ENCODE measurements around the gene UBALD2. TPM values are rescaled to one million over a fixed set of nuclear protein-coding genes. Genes with fewer than 3 reads are reported as not detected.
"Not testable (repeated sequence)": the region's sequence is repeated elsewhere in the genome, so short reads cannot be mapped to it uniquely, and the experiment has no call there.

The UBALD2 gene
- polyA plus RNA-seq (ENCODE audit: insufficient read length) = 27.3 TPM

DNA sequence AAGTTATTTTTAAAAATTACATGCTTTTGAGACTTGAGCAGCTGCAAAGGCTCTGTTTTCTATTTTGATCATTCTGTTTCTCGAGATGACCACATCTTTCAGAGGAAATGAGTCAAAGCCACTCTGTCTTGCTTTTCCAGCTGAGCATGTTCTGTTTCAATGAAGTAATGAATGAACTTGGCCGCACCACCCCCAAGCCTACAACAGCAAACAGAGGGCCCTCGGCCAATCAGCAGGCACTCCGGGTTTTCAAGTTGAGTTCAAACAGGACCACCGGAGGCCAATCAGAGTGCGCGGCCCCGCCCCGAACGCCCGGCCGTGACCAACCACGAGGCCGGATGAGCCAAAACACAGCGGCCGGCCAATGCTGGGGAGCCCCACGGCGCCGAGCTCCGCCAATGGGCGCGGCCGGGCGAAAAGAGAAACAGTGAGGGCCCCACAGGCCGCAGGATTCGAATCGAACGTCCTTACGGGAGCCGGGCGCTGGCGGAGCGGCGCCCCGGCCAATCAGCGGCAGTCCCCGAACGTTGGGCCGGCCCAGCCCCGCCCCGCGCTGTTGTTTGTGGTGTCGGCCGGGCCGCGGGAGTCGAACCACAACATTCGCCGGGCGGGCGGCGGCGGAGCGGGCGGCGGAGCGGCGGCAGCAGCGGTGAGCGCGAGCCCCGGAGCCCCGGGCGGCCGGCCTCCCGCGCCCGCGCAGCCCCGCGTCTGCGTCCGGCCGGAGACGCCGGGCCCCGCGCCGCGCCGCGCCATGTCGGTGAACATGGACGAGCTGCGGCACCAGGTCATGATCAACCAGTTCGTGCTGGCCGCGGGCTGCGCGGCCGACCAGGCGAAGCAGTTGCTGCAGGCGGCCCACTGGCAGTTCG is at the start of gene UBALD2:
TSS of gene UBALD2 (plus strand) at position 594 of the 869 bp plus-strand sequence. CDS start at position 752, 158 bp downstream.
- DNase-seq = peak; percentile 99

DNA sequence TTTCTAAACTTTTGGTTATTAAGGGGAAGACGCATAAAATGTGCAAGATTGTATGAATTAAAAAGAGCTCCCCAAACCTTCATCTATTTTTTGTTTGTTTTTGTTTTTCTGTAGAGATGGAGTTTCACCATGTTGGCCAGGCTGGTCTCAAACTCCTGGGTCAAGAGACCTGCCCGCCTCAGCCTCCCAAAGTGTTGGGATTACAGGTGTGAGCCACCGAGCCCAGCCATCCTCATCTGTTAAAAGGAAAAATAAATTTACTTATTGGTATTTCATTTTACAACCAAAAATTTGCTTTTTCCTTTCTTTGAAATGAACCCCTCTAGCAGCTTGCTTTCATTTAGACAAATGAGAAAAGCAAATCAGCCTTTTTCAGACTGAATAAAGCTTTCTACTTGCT is 48.1 kb upstream of the UBALD2 start:
- DNase-seq = no peak

DNA sequence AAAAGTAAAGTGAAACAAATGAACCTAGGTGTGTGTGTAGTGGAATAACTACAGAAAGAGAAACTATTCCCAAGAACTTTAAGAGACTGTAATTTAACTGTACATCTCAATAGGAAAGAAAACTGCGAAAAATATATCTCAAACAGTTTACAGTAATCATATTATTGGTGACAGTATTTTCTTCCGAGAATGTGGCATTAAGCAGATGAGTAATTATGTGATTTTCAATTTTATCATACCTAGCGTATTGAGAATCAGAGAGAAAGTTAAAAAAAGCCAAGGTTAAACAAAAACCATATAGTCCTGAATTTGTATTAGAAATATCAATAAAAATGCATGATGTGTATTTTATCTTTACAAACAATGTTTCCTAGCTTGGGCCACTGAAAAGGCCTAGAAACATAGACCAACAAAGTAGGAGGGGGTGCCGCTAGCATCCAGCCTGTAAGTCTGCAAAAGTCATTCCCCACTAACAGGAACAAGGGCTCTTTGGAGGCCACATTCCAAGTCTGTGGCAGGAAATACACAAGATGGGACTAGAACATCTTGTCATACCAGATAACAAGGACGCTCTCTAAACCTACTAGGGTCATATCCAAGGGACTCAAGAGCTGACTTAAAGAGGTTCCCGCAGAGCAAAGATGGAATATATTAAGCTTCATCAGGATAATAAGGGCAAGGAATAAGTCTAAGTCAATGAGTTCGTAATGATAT is 45.3 kb upstream of the UBALD2 start:
- DNase-seq = no peak

DNA sequence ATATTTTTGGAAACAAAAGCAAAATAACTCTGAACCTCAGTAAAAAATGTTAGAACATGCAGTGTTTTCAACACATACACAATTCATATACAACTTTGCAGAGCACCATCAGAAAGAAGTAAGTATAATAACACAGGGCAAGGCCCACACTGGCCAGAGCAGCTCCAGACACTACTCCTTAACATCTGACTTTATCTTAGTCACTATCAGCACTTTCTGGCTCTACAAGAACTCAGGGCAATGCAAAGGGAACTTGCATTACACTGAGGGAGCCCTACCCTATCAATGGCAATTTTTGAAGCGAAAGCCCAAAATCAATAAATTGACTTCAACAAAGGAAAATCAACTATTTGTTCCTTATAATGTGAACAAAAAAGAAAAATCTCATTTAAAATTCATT is 41.3 kb upstream of the UBALD2 start:
- DNase-seq = no peak

DNA sequence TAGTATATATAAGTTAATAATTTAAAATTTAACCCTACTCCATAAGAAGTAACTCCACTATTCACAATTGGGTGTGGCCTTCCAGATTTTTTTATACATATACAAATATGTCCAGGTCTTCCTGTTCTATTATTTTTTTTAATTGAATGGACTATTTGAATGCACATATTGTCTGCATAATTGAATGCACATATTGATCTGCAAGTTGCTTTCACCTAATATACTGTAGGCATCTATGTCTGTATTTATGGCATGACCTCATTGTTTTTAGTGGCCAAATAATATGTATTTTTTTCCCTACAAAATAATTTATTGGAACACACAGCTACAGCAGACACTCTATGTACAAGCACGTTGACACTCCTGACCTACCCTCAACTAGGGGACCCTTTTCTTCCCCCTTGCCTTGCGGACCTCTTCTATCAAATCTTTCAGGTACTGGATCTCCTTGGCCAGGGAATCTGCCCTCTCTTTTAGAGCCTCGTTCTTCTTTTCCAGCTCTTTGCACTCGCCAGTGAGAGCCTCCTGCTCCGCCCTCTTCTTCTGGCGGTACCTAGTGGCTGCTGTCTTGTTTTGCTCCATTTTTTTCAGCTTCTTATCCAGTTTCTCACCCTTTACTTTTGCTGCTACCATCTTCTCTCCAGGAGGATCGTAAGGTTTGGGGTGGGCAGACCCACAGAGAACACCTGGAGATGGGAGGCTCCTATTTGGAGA is 39.6 kb upstream of the UBALD2 start:
- DNase-seq = not testable (repeated sequence)

DNA sequence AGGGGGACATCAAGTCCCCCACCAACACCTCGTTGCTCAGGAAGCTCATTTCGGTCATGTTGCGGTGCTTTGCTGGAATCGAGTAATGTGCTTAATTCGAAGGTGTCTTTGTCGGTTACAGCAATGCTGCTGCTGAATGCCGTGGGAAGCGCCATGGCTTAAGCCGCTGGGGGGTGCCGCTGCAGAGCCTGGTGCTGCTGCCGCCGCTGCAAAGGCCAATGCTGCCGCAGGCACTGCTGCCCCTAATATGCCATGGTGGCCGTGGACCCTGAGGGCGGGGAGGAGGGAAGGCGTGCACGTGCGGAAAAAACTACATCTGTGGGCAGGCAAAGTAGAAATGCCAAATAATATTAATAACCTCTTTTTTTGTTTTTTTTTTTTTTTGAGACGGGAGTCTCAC is 38.4 kb upstream of the UBALD2 start:
- not testable (repeated sequence) for DNase-seq

DNA sequence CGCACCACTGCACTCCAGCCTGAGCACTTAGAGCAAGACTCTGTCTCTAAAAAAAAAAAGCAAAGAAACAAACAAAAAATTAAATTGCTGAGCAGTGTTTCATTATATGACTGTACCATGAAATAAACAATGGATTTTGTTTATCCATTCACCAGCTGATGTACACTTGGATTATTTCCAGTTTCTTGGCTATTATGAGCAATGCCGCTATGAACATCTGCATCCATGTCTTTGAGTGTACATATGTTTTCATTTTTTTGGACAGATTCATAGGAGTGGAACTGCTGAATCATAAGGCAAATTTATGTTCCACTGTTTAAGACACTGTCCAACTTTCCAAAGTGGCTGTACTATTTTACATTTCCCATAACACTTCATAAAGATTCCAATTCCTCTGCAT is 32.8 kb upstream of the UBALD2 start:
- peak; percentile 61 for DNase-seq

DNA sequence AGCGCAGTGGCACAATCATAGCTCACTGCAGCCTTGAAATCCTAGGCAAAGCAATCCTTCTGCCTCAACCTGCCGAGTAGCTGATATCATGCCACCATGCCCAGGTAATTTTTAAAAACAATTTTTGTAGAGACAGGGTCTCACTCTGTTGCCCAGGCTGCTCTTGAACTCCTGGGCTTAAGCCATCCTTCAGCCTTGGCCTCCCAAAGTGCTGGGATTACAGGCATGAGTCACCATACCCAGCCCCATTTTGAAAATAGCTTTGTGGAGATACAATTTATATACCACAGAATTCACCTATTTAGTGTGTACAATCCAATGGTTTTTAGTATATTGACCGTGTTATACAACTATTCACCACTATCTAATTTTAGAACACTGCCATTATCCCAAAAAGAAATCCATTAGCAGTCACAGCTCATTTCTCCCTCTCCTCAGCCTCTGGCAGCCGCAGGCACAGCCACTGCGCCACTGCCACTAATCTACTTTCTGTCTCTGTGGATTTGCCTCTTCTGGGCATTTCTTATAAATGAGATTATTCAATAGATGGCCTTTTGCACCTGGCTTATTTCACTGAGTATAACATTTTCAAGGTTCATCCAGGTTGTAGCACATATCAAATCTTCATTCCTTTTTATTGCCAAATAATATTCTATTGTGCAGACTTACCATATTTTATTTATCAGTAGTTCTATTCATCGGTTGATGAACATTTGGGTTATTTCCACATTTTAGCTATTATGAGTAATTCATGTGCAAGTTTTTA is 31.4 kb upstream of the UBALD2 start:
- DNase-seq = no peak

DNA sequence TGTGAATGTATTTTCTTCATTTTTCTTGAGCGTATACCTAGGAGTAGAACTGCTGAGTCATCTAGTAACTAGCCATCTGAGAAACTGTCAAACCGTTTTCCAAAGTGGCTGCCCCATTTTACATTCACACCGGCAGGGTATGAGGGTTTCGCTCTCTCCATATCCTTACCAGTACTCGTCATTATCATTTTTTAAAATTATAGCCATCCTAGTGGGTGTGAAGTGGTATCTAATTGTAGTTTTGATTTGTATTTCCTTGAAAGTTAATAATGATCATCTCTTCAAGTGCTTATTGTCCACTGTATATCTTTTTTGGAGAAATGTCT is 30.8 kb upstream of the UBALD2 start:
- no peak for DNase-seq

DNA sequence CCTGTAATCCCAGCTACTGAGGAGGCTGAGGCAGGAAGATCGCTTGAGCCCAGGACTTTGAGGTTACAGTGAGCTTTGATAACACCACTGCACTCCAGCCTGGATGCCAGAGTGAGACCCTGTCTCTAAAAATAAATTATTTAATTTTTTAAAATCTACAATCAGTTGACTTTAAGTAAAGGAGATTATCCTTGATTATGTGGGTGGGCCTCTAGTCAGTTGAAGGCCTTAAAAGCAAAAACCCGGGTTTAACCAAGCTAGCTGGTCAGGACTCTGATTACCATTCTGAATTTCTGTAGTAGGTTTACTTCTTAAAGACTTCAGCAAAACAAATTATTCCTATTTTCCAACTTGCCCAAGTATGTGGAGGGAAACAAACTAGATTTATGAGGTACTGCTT is 29.3 kb upstream of the UBALD2 start:
- no peak for DNase-seq

DNA sequence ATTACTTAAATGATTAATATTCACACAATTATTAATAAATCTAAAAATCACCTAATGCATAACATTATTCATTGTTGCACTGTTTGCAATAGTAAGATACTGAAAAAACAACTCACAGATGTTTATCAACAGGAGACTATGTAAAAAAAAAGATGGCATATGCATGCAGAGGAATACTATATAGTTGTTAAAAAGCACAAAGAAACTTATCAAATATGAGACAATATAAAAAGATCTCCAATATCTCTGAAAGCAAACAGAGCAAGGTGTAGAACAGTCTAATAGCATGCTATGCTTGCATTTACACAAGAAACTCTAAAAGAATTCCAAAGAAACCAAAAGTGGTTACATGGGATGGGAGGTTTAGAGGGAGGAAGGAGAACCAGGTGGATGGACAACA is 28.5 kb upstream of the UBALD2 start:
- no peak for DNase-seq

DNA sequence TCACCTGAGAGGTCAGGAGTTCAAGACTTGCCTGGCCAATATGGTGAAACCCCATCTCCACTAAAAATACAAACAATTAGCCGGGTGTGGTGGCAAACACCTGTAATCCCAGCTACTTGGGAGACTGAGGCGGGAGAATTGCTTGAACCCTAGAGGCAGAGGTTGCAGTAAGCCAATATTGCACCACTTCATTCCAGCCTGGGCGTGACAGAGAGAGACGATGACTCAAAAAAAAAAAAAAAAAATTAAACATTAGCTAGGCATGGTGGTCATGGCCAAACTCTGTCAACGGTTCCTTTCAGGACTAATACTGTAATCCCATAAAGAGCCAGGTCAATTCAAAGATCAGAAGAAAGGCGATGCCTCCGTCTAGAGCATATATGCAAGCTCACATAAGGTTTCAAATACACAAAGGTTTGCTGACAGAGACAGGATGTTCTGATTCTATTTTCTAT is 27.3 kb upstream of the UBALD2 start:
- DNase-seq = no peak

DNA sequence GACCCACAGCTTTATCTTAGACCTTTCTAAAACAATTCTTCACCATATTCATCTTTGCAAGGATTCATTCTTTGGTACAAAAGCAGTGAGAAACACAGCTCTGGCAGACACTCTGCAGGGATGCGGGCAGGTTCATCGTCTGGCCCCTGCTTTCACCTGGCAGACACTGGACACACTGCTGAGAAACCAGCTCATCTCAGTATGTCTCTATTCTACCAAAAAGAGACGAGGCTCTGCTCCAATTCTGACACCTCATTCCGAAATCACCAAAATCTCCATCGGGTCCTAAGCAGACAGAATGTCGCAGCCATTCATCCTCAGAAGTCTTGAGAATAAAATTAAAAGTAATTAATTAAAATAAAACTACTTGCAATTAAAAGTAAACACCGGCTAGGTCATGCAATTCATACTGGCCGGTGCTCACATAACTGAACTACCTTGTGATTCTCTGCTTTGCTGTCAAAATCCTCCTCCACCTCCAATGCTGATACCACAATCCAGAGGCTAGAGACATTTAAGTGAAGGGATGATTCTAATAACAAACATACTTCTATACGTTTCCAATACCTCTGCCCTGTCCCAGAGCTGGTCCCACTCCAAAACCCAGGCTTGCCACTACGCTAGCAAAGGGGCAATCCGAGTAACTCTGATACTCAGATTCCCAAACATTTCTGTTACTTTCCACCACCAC is 26.2 kb upstream of the UBALD2 start:
- DNase-seq = no peak

DNA sequence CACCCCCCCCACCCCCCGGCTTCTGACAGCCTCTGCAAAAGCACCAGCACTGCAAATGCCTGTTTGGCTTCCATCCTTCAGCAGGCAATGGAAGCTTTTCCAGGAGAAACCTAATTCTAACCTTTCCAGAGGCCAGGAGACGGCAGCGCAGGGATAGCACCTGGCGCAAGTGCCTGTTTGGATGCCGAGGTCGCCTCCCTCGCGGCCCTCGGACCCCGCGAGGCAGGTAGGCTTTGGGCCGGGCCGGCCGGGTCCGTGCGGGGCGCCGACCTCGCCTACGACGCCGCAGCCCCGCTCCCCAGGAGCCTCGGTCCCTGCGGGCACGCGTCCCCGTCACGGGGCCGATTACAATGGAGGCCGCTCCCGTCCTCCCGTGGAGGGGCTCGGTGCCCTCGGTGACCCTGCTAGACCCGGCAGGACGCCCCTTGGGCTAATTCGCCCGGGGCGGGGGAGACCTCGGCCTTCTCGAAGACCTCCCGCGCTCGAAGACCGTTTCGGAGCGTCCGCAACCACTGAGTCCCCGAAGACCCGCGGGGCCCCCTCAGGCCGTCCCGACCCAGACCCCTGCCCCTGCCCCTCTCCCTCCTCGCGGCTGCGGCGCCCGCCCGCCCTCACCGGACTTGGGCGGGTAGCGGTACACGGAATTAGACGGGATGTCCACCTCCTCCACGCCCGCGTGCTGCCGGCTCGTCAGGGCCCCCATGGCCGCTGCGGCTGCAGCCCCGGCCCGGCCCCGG is 25.4 kb upstream of the UBALD2 start:
- DNase-seq = no peak

DNA sequence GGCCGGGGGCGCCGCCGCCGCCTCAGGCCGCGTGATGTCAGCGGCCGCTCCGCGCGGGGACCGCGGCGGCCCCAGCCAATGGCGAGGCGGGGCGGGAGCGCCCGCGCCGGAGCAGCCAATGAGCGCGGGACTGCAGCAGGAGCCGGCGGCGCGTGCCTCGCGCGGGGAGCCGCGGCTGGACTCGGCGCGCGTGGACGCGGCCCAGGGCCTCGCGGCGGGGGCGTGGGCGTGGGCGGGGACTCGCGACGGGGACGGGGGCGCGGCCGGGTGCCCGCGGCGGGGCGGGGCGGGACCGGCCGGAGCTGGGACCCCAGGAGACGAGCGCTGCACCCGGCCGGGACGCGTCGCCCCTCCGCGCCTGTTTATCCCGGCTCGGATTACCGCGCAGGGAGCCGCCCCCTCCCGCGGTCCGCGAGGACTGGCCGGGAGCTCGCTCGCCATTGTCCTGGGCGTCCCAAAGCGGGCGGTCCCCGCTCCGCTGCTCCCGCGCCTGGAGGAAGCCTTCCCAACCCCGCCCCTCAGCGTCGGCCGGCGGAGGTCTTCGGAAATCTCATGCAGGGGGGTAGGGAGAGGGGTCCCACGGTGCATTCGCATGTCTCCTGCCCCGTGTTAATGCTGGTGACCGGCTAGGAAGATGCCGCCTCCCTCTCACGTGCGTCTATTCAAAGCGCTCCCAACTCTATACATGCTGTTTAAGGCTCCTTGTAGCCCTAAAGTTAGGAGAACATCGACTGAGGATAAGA is 24.5 kb upstream of the UBALD2 start, which contains the start of gene RNF157:
TSS of gene RNF157 (minus strand) at position 33 of the 743 bp plus-strand sequence. CDS start 253 bp downstream, outside the sequence.
- peak; percentile 59 for DNase-seq

DNA sequence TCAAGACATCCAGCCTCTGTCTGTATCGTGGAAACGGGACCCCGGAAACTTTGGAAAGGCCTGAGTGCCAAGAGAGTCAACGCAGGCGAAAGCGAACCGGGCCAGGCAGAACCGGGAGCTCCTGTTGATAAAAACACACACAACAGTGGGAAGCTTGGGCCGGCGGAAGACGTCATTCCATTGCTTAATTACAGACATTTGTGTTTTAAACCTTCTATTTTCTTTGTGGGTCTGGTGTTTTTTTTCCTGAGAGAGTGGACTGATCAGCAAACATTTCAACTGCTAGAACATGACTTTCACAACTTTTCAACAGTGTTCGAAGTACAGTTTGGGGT is 24.0 kb upstream of the UBALD2 start:
- no peak for DNase-seq

DNA sequence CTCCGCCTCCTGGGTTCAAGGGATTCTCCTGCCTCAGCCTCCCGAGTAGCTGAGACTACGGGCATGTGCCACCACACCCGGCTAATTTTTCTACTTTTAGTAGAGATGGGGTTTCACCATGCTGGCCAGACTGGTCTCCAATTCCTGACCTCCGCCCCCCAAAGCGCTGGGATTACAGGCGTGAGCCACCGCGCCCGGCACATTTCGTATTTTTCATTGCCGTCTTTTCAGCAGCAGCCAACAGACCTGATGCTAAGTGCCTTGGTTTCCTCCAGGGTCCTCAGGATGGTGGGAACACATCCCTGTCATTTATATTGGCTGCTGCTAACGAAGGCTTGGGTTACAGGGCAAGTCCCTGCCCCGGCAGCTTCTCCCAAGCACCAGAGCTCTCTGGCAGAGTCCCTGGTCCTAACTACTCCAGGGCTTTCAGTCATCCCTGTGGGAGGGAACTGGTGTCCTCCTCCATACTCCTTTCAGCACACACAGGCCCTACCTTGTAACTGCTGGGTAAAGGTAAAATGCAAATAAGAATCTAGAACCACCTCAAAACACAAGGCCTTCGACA is 23.4 kb upstream of the UBALD2 start:
- DNase-seq = no peak

DNA sequence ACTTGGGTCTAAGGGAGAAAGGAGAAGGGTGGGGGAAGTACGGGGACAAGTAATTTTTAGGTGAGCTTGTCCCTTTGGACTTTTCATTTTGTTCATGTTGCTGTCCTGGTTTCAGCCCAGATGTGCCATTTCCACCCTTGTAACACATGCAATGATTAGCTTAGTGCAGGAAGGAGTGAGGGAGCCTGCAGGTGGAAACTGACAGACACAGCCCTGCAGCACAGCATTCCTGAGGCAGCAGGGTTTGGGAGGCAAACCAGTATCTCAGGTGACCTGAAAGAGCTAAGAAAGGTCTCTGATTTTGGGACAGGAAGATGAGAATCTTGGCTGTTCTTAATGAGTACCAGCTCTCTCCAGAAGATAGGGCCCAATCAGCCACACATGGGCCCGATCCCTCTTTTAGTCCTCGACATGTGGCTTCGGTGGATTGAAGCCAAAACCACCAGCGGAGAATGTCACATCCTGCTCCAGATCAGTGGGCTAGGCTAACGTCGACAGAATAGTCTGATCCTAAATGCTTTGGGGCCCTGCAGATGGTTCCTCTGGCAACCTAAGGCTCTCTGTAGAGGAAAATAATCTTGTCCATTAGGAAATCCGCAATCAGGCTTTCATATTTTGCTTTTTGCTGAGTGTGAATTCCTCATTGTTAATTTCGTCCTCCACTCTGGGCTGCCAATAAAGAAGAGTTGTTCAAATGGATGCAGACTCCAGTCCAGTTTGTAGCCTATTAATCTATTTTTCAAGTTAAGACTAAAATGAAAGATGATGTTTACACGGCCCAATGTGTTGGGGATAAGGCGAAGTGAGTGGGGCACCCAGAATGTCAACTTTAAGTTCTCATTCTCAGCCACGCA is 21.1 kb upstream of the UBALD2 start:
- no peak for DNase-seq

DNA sequence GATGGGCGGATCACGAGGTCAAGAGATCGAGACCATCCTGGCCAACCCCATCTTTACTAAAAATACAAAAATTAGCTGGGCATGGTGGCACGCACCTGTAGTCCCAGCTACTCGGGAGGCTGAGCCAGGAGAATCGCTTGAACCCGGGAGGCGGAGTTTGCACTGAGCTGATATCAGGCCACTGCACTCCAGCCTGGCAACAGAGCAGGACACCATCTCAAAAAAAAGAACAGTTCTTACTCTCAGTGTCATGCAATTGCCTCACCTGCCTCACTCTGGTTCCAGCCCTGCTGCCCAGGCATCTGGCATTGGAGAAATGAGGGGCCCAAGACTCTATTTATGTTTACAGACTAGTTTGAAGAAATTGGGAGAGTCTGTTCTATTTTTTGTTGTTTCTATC is 20.4 kb upstream of the UBALD2 start:
- not testable (repeated sequence) for DNase-seq
